Right forelimb (tissue), 1 donor: ENCODE measurements around the gene SEC14L1.
A peak's percentile ranks its signal among the peaks of the same experiment; 100 is the strongest.
"Not testable (repeated sequence)": the region's sequence is repeated elsewhere in the genome, so short reads cannot be mapped to it uniquely, and the experiment has no call there.

ENCODE experiments used
- DNase-seq: peaks from one replicate; pipeline ENCODE4 v3.0.0-alpha.2; 2018

Gene SEC14L1

DNA sequence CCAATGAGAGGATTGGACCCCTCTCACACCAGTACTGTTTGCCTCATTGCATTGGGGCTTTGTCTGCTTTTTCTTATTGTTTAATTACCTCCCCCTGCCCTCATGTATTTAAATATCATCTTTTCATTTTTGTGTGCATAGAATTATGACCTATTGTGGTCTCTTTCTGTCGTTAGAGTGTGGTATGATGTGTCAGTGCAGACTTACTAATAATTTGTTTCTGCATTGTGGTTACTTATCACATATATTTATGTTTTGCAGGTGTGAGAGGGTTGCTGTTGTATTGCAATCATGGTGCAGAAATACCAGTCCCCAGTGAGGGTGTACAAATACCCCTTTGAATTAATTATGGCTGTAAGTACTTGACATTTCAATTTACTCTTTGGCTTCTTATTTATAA, 2.5 kb downstream of the SEC14L1 start:
- DNase-seq: no peak

DNA sequence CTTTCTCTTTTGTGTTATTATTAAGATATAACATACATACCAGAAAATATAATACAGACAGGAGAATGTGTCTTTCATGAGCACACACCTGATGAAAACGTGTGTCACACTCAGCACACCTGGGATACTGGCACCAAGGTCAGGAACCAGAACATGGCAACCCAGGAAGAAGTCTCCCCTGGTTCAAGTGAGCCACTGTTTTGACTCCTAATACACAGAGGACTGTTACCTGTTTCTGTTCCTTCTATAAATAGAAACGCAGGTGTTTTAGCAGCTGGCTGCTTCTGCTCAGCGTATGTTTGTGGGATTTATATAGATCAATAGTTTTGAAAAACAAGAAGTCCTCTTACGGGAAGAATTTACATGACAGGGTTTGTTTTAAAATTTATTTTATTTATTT, 3.5 kb downstream of the SEC14L1 start:
- no peak for DNase-seq

DNA sequence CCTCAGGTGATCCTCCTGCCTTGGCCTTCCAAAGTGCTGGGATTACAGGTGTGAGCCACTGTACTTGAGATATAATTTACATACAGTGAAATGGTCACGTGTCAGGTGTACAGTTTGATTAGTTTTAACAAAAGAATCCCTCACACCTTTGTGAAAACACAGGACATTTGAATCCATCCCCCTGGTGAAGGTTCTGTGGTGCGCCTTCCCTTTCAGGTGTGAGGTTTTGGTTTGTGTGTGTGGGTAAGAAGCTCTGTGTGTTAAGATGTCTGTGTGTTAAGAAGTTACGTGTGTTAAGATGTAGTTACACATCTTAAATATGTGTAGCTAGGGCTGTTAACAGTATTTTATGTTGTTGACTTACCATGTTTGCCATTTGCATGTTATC, 4.4 kb downstream of the SEC14L1 start:
- DNase-seq: no peak

DNA sequence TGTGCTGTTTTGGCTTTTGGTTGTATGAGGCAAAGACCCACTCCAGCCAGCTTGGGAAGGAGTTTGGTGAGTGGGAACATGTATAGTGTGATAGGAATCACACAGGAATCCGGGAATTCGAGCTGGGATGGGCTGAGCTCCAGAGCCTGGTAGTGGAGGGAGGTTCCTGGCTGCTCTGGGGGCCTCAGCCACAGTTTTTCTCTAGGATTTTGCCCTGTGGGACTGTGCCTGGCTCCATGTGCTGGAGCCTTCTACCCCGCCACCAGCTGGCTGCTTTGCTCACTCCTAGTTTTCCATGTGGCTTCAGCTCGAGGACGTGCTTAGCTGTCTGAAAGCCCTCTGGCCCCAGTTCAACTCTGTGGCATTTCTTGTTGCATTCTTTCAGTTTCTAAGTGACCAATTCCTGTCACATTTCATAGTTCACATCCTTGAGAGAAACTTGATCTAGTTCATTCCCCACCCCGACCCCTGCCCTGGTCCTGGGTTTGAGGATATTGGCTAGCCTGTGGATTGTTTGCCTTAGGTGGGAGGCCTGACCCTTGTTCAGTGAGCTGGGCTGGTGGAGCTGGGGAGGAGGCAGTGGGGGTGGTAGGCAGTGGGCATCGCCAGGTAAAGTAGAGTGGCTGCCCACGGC, 5.0 kb downstream of the SEC14L1 start:
- peak; percentile 74 for DNase-seq

DNA sequence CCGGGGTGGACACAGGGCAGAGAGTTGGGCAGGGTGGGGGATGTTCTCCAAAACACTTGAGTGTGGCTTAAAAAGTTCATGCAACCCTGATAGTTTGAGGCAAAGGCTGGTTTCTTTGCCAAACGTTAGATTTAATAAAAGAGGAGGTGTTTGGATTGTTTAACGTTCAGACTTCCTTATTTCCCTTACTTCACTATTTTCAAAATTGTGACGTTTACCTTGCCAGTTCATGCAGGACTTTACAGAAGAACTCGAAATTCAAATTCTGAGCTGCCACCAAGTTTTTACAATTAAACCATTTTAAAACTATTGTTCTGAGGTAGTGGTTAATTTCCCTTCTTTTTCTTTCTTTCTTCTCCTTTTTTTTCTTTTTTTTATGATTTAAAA, 5.5 kb downstream of the SEC14L1 start:
- no peak for DNase-seq

DNA sequence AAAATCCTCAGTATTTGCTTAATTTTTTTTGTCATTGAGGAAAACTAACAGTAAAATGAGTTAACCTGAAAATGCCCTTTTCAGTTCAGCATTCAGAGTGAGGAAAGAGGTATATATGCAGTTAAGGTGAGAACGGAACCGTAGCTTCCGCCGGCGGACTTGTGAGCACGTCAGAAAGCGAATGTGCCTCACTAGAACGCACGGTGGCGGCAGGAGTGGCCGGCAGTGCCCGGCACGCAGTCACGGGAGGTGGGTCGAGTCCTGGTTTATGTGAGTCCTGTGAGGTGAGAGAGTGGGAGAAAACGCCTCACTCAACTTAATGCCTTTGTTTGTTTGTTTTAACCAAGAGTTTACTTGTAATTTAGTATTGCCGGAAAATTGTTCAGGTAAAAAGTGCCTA, 6.1 kb downstream of the SEC14L1 start:
- no peak for DNase-seq

DNA sequence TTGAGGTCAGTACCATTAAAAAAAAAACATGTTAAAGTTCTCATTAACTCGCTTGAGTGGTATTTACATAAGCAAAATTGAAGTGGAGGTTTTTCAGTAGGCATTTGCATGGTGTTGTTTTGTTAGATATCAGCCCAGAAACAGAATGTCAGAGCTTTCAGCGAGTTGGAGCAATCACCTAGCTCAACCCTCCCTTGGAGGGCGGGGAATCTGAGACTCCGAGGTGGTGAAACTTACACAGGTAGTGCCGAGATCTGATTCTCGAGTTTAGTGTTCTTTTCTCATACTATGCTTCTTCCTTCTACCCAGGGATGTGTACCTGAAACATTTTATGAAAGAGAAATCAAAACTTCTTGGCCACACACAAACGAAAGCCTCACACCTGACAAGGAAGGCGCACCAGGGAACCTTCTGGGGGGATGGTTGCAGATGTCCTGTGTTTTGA, 6.6 kb downstream of the SEC14L1 start:
- no peak for DNase-seq

DNA sequence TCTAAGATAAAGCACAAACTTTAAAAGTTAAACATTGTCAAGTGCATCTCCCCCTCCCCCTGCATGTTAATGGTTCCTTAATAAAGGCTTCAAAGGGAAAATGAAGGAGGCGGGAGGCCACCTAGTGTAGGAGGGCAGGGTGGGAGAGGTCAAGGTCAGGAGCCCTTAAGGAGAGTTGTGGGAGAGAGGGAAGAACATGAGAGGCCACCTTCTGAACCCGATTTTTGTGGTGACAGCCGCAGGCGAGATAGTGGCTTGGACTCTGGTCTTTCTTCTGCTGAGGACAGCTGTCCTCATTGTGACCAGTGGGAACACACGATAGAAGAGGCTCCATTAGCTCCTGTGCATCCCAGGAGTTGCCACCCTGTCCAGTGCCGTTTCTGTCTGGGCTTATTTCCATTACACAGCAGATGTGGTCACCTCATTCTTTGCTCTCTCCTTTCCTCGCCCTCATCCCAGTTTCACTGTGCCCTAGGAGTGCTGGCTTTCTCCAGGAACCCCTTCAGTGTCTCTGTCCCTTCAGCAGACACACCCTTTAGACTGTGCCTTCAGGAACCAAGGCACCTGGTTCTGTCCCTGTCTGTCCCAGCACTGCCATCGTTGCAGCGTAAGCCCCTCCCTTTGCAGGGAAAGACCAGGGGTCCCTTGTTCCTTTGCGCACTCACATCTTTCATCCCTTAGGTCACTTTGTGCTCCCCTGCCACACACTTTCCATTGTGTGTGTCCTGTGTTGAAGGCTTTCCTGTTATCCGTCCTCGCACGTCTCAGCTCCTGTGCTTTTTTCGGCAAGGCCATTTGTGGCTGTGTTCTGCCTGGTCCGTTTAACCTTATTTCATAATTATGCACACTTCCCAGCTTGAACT, 7.5 kb downstream of the SEC14L1 start:
- DNase-seq: no peak

DNA sequence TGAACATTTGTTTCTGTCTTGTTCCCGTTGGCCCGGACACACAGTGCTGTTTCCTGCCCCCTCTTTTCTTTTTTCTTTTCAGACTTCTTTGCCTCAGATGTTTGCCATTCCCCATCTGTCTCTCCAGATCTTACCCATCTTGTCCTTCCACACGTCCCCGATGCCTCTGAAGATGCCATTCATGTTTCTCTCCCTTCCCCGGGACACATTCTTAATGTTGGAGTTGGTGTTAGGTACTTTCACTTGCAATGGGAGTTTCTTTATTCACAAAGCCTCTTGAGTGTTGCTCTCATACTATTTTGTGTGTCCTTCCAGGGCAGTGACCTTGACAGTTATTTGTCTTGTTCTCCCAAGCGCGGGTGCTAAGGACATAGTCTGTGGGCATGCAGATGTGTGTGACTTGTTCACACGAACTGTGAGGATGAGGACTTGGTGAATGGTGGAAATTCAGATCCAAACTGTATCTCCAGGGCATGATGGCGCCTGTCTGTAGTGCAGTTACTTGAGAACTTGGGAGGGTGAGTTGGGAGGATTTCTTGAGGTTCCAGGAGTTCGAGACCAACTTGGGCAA, 8.3 kb downstream of the SEC14L1 start:
- DNase-seq: no peak

DNA sequence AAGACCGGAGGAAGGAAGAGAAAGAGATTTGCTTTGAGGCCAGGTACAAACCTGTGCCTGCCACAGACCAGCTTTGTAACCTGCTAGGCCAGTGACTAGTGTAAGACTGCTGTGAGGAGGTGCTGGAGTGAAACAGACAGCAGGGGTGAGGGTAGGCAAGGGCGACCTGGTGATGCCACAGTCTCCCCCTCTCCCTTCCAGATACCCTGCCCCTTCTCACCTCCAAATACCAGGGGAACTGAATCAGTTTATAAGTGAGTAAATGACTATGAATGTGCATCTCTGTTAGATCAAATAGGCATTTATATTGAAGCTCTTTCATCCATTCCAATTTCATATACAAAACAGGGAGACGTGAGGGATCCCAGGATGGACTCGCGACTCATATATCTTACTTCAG, 9.4 kb downstream of the SEC14L1 start:
- DNase-seq: no peak

DNA sequence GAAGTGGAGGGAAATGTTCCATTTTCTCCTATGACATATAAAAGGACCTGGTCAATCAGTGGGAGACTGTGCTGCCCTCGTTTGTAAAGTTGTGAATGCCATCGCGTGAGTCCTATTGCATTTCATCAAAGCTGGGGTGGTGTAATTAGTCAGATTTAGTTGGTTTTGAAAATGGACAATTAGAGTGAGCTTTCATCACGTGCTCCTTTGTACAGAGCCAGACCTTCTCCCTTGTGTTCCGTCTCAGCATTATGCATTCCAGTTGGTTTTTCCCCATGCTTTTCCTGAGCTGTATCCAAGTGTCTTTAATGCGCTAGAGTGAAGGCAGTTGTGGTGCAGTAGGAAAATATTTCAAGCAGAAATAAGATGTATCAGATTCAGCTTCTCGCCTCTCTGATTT, 10.4 kb downstream of the SEC14L1 start:
- DNase-seq: no peak

DNA sequence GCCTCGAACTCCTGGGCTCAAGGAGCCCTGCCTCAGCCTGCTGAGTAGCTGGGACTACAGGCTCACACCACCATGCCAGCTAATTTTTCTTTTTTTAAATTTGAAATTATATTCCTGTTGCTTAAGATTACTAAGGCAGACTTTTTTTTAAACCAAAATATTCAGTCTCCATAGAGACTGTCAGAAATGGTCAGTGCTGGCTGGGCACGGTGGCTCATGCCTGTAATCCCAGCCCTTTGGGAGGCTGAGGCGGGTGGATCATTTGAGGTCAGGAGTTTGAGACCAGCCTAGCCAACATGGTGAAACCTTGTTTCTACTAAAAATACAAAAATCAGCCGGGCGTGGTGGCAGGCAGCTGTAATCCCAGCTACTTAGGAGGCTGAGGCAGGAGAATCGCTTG, 11.3 kb downstream of the SEC14L1 start:
- DNase-seq: not testable (repeated sequence)

DNA sequence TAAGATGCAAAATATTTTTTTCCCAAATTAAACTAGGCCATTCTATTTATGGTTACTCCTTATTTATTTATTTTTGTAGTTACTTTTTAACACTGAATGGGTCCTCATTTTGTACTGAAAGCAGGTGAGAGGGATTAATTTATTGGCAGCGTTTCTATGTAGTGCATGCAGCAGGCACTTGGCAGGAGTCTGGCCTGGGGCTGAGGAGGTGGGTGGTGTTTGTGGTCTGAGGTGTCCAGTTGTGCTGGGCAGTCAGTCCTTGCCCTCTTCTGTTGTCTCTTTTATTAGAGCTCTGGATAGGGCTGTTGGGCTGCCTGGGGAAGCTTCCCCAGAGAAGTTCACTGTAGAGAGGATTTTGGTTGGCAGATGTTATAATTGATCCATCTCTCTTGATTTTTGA, 12.7 kb downstream of the SEC14L1 start:
- no peak for DNase-seq

DNA sequence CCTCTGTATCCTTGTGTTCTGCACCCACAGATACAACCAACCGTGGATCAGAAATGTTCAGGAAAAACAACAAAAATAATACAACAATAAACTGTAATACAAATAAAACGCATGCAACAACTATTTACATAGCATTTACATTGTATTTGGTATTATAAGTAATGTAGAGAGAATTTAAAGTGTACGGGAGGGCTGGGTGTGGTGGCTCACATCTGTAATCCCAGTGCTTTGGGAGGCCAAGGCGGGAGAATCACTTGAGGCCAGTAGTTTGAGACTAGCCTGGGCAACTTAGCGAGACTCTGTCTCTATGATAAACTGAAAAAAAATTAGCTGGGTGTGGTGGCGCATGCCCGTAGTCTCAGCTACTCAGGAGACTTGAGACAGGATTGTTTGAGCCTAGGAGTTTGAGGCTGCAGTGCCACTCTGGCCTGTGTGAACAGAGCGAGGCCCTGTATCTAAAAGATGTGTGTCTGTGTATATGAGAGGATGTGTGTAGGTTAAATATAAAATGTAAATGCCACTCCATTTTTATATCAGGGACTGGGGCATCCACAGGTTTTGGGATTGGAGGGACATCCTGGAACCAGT, 13.3 kb downstream of the SEC14L1 start:
- no peak for DNase-seq

DNA sequence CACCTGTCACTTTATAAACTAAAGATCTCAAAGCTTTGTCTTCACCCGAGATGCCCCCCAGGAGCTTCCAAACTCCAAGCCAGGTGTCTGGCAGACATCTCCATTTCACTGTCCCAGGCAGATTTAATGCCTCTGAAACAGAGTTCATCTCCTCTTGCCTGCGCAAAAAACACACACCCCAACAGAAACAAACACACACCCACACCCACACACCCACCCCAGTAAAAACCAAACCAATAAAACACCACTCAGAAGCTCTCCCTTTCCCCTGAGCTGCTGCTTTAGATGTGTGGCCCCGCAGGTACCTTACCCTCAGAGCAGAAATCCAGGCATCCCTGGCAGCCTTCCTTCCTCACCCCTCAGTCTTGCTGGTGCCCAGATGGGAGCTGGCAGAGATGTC, 14.4 kb downstream of the SEC14L1 start:
- no peak for DNase-seq

DNA sequence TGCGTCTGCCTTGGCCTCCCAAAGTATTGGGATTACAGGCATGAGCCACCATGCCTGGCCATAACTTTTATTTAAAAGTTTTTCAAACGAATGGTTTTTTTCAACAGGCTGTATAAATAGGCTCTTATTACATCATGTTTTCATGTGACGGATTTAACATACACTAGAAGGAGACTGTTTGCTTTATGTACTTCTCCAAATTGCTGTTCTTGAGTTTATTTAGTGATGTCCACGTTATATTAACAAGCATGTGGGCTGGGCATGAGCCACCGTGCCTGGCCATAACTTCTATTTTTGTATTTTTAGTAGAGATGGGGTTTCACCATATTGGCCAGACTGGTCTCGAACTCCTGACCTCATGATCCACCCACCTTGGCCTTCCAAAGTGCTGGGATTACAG, 17.0 kb downstream of the SEC14L1 start:
- not testable (repeated sequence) for DNase-seq

DNA sequence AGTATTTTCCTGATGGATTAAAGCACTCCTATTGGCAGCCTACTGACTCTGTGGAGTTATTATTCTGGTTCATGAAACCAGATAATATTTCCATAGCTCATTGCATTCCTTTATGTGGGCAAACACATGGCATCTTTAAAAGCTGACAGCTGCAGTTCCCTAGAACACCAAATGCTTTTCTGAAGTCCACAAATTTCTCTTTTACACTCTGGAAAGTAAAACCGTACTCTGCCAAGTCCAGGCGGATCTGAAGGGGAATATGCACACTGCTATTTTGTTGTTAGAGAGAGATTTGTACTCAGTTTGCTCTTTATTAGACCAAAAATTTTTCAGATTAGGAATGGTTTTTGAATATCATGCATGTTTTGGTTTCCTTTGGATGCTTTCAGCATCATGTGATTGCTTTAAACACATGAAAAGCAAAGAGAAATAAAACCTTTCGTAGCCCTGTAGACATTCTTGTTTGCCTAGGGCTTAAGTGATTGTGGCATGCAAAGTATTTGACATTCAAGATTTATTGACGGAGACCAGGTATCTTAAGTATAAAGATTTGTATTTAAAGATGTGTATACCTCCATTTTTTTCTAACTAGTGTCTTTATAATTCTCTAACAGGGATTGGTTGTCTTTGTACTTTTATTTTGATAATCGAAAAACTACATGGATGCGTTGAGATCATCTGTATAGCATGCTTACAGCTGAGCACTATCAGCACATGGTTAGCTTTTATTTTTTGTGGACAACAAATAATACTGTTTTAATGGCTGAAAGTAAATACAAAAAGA, 19.5 kb downstream of the SEC14L1 start:
- DNase-seq: no peak

DNA sequence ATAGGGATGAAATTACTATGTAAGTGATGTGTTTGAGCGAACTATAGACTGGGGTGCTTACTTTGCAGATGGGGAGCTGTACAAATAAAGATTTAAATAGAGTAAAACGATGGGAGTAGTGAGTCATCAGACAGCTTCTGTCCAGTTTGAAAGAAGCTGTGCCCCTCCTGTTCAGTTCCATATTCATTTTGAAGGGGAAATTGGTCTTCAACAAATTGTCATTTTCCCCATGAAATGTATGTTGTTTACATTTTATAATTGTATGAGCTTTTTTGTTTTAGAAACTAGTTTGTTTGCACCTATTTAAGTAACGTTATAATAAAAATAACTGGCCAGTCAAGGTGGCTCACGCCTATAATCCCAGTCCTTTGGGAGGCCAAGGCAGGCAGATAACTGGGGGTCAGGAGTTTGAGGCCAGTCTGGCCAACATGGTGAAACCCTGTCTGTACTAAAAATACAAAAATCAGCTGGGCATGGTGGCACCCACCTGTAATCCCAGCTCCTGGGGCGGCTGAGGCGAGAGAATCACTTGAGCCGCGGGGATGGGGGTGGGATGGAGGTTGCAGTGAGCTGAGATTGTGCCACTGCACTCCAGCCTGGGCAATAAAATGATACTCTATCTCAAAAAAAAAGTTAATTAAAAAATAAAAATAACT, 20.2 kb downstream of the SEC14L1 start:
- no peak for DNase-seq

DNA sequence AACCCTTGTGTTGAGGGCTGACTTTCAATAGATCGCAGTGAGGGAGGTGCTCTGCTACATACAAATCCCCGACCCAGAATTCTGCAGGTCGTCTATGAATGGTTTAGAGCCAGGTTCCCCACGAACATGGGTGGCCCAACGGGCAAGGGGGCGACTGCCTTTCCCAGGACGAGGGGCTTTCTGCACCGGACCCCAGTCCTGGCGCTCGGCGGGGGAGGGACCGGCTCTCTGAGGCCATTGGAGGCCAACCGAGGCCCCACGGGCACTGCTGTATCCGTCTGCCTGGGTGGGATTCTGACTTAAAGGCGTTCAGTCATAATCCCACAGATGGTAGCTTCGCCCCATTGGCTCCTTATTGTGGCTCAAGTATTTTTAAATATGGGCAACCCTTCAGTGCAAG, 21.2 kb downstream of the SEC14L1 start:
- no peak for DNase-seq

DNA sequence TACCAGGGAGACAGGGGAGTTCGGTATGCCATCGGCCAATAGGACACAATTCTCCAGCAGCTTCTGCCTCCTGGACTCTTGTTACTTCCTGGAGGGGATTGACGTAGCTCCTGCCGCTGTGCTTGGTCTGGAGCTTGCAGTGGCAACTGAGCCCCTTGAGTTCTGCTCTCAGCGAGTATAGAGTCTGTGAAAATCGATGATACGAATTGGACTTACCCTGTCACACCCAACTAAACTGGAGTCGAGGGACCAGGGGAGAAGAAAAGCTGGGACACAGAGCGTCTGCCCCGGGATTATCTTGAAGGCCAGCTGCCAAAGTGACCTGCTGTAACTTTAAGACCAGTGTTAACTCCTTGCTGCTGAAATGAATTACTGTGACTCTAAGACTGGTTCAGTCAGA, 22.2 kb downstream of the SEC14L1 start:
- no peak for DNase-seq

DNA sequence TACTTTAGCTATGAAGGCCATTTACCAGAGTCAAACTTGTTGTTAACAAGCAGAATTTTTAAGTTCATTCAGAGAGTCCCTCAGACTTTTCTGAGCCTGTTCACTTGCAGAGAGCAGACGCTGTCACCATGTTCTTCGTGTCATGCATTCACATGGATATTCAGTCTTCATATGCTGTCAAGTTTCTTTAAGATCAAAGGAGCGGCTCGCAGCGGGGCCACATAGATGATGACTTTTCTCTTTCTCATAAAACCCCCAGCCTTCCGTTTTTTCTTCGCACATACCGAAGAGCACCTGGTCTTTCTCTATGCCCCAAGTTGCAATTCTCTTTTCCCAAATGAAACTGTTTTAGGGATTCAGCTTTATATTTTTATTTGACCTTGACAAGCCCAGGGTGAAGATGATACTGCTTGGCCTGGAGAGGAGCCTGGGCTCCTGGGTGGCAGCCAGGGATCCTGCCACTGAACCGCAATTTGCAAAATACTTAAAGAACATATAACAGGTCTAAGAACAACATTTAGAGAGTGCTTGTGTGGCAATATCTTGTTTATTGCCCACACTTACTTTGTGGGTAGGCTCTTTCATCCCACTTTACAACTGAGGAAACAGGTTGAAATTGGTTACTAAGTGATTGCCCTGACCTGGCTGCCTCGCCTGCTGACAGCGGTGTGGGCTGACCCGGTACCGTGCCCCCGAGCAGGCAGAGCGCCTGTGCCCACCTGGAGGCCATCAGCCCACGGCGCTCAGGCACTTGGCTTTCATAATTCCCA, 22.9 kb downstream of the SEC14L1 start:
- no peak for DNase-seq
